Neural cell (in vitro differentiated cells): ENCODE measurements around the gene EFHB. TPM values are rescaled to one million over a fixed set of nuclear protein-coding genes. Genes with fewer than 3 reads are reported as not detected.

Experiments
- H2AFZ ChIP-seq: fragments of 200-600, 300-800 bp; sonication (generic), shearing (Covaris generic); 2 replicates; pipeline ENCODE4 v1.6.0; 2014; ENCODE audit warnings: low read depth, mild to moderate bottlenecking, antibody characterized with exemption, low read length, moderate library complexity
- H3F3A ChIP-seq: fragments of 200-600 bp; shearing (Covaris generic); 2 replicates; pipeline ENCODE4 v1.6.1; 2016; ENCODE audit warnings: mild to moderate bottlenecking, moderate library complexity, mixed read lengths, antibody characterized with exemption, low read length; ENCODE audit not compliant: insufficient read depth, poor library complexity, severe bottlenecking
- H3K27ac ChIP-seq: fragments of 200-600, 300-800 bp; sonication (generic), shearing (Covaris generic); 2 replicates; pipeline ENCODE4 v1.5.1; 2014; ENCODE audit warnings: mild to moderate bottlenecking, low read length, moderate library complexity
- H3K27me3 ChIP-seq: fragments of 300-800, 200-600 bp; sonication (generic), shearing (Covaris generic); 2 replicates; pipeline ENCODE4 v1.6.0; 2014; ENCODE audit warnings: mild to moderate bottlenecking, low read depth, low read length, moderate library complexity; ENCODE audit not compliant: insufficient read depth
- H3K36me3 ChIP-seq: fragments of 300-800, 200-600 bp; sonication (generic), shearing (Covaris generic); 2 replicates; pipeline ENCODE4 v1.5.1; 2014; ENCODE audit warnings: mild to moderate bottlenecking, antibody characterized with exemption, low read length, moderate library complexity; ENCODE audit not compliant: insufficient read depth
- H3K4me2 ChIP-seq: fragments of 300-800, 200-600 bp; sonication (generic), shearing (Covaris generic); 2 replicates; pipeline ENCODE4 v1.6.0; 2014; ENCODE audit warnings: mild to moderate bottlenecking, low read length
- H3K4me3 ChIP-seq: fragments of 300-800, 200-600 bp; sonication (generic), shearing (Covaris generic); 2 replicates; pipeline ENCODE4 v1.5.1; 2014; ENCODE audit warnings: mild to moderate bottlenecking, low read length, moderate library complexity
- H3K79me2 ChIP-seq: fragments of 200-600 bp; shearing (Covaris generic); replicated peaks from 2 replicates; pipeline ENCODE4 v1.6.0; 2014; ENCODE audit warnings: mild to moderate bottlenecking, low read length, moderate library complexity; ENCODE audit not compliant: insufficient read depth
- H3K9ac ChIP-seq: fragments of 300-800, 200-600 bp; sonication (generic), shearing (Covaris generic); 2 replicates; pipeline ENCODE4 v1.6.1; 2016; ENCODE audit warnings: mild to moderate bottlenecking, low read length, mixed read lengths
- H3K9me2 ChIP-seq: fragments of 200-600 bp; shearing (Covaris generic); 2 replicates; pipeline ENCODE4 v1.6.1; 2016; ENCODE audit warnings: mild to moderate bottlenecking, low read length, mixed read lengths; ENCODE audit not compliant: insufficient read depth
- H3K9me3 ChIP-seq: fragments of 200-600, 300-800 bp; sonication (generic), shearing (Covaris generic); 2 replicates; pipeline ENCODE4 v1.6.1; 2016; ENCODE audit warnings: mild to moderate bottlenecking, mixed run types, low read length, moderate library complexity, mixed read lengths
- H4K20me1 ChIP-seq: fragments of 200-600 bp; shearing (Covaris generic); 2 replicates; pipeline ENCODE4 v1.6.1; 2016; ENCODE audit warnings: mild to moderate bottlenecking, mixed run types; ENCODE audit not compliant: insufficient read depth
- CTCF ChIP-seq: fragments of 450-650 bp; IDR thresholded peaks from 2 replicates; pipeline ENCODE4 v1.5.1; 2014; ENCODE audit warnings: antibody characterized with exemption, mild to moderate bottlenecking, moderate library complexity; ENCODE audit not compliant: poor library complexity, severe bottlenecking
- EP300 ChIP-seq: fragments of 450-650 bp; conservative IDR thresholded peaks from 2 replicates; pipeline ENCODE4 v1.6.1; 2014; ENCODE audit warnings: antibody characterized with exemption, mild to moderate bottlenecking, moderate library complexity; ENCODE audit not compliant: poor library complexity, severe bottlenecking
- EZH2 ChIP-seq: fragments of 200-600, 300-800 bp; shearing (Covaris generic), sonication (generic); IDR thresholded peaks from 2 replicates; pipeline ENCODE4 v1.6.1; 2014; ENCODE audit warnings: antibody characterized with exemption, low read length, borderline replicate concordance, mild to moderate bottlenecking; ENCODE audit not compliant: insufficient read depth, poor library complexity, severe bottlenecking
- POLR2AphosphoS5 ChIP-seq: IDR thresholded peaks from 2 replicates; pipeline ENCODE4 v1.6.1; 2012
- RAD21 ChIP-seq: fragments of 450-650 bp; conservative IDR thresholded peaks from 2 replicates; pipeline ENCODE4 v1.6.1; 2014; ENCODE audit warnings: antibody characterized with exemption, mild to moderate bottlenecking, moderate library complexity
- REST ChIP-seq: IDR thresholded peaks from 2 replicates; pipeline ENCODE4 v1.6.1; 2012; ENCODE audit warnings: borderline replicate concordance
- SMC3 ChIP-seq: fragments of 450-650 bp; conservative IDR thresholded peaks from 2 replicates; pipeline ENCODE4 v1.6.1; 2014; ENCODE audit warnings: antibody characterized with exemption, mild to moderate bottlenecking, moderate library complexity; ENCODE audit not compliant: poor library complexity
- polyA plus RNA-seq: library from polyadenylated mRNA; depleted of rRNA; stranded (reverse); fragments of >200 nt; gene quantifications from 2 replicates; pipeline ENCODE4 v1.2.3, GENCODE V29; 2014

EFHB gene
- polyA plus RNA-seq, 1 donor from 2014 or later, result 4.3 TPM

DNA sequence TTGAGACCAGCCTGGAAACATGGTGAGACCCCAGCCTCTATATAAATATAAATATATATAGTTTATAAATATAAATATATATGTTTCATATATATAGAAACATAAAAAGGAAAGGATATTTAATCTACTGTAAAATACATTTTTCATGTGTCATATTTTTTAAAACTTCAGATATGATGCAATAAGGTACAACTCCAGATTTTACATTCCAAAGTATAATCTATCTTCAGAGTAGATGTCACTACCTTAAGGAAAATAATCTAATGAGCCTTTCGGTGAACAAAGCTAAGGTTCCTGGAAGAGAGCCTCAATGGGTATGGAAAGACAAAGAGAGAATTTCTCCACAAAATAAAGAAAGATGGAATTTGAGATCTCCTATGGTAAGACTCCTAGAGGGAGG, 16.9 kb downstream of the EFHB start:
- Histone ChIP-seq H4K20me1 (no peaks in the 10 kb centered on the region), H3K4me3 (no peak overlapping the region), H3K36me3 (no peaks in the 10 kb centered on the region), H3K4me2 (no peak overlapping the region), H3K27me3 (no peaks in the 10 kb centered on the region), H3K9me2 (no peaks in the 10 kb centered on the region), H3K79me2 (no peaks in the 10 kb centered on the region), H3K27ac (no peak overlapping the region), H3K9me3 (no peaks in the 10 kb centered on the region), H3F3A (no peaks in the 10 kb centered on the region), H2AFZ (no peak overlapping the region), H3K9ac (no peak overlapping the region)
- TF ChIP-seq SMC3 (no peak), REST (no peak), CTCF (no peak), EP300 (no peak), POLR2AphosphoS5 (no peak), EZH2 (no peak)

DNA sequence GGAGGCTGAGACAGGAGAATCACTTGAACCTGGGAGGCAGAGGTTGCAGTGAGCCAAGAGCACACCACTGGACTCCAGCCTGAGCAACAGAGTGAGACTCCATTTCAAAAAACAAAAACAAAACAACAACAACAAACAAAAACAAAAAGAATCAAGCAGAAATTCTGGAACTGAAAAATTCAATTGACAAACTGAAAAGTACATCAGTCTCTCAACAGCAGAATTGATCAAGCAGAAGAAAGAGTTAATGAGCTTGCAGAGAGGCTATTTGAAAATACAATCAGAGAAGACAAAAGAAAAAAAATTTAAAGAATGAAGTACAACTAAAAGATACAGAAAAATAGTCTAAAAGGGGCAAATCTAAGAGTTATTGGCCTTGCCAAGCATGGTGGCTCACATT, 22.6 kb downstream of the EFHB start:
- no peaks in the 10 kb centered on the region for H3K79me2 ChIP-seq

DNA sequence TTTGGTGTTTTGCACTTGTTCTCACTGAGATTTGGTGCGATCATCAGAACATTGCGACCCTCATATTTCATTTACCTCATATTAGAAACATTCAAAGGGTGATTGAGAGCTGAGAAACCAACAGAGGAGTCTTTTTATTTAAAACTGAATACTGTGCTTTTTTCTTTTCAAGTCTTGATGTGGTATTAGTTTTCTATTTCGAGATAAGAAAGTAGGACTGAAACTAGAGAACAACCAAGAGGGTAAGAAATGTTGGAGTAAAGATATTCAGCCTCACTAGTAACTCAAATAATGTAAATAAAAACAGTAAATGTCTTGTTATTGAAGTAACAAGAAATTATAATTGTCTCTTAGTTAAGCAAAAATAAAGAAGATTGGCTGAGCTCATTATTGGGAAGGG, 26.5 kb downstream of the EFHB start:
- Histone ChIP-seq H3K79me2 (no peaks in the 10 kb centered on the region), H3K9me2 (no peaks in the 10 kb centered on the region), H2AFZ (no peak overlapping the region), H3K36me3 (no peaks in the 10 kb centered on the region), H3K27me3 (no peaks in the 10 kb centered on the region), H3K9me3 (no peaks in the 10 kb centered on the region), H4K20me1 (no peaks in the 10 kb centered on the region), H3K9ac (no peak overlapping the region), H3K4me3 (no peak overlapping the region), H3K4me2 (no peak overlapping the region), H3K27ac (no peak overlapping the region), H3F3A (no peaks in the 10 kb centered on the region)
- no peak for TF ChIP-seq RAD21
- TF ChIP-seq REST, result no peak
- TF ChIP-seq SMC3, result no peak
- TF ChIP-seq EP300, result no peak

More for the DNA sequence above, 22.6 kb downstream of the EFHB start:
- no peaks in the 10 kb centered on the region for H4K20me1 ChIP-seq
- H3K27ac ChIP-seq, result no peak overlapping the region
- no peaks in the 10 kb centered on the region for H3K27me3 ChIP-seq
- TF ChIP-seq POLR2AphosphoS5, result no peak
- no peak for TF ChIP-seq EP300
- no peak for TF ChIP-seq SMC3
- H3K9me2 ChIP-seq, result no peaks in the 10 kb centered on the region
- no peak overlapping the region for H3K4me2 ChIP-seq
- H3F3A ChIP-seq, result no peaks in the 10 kb centered on the region
- H3K9ac ChIP-seq, result no peak overlapping the region
- H3K9me3 ChIP-seq, result no peaks in the 10 kb centered on the region
- no peak overlapping the region for H3K4me3 ChIP-seq
- H2AFZ ChIP-seq, result no peak overlapping the region
- H3K36me3 ChIP-seq, result no peaks in the 10 kb centered on the region
